ENCODE data around the gene FOLR3. TPM values are rescaled to one million over a fixed set of nuclear protein-coding genes. Genes with fewer than 3 reads are reported as not detected.

Gene FOLR3
- total RNA-seq, 1 donor from 2014 or later, result 29.0 TPM

- Histone ChIP-seq H3K4me3 (peak overlapping the region; percentile 98), H3K9me3 (no peaks in the 10 kb centered on the region), H3K27ac (peak overlapping the region; percentile 99), H3K27me3 (no peaks in the 10 kb centered on the region), H3K36me3 (peaks cover 20% of the 10 kb centered on the region), H3K4me1 (peaks cover 37% of the 10 kb centered on the region)
- ATAC-seq (no peak), DNase-seq (no peak)
- no peak for TF ChIP-seq CTCF (IDR thresholded peaks at IDR 0.05)
- intact Hi-C loops (cut with DNase I), result no loop called here
Observed at GRCh38 chr11:72102162-72102561, 33.4 kb upstream of the FOLR3 start.

- Histone ChIP-seq H3K27me3 (no peaks in the 10 kb centered on the region), H3K4me1 (peaks cover 37% of the 10 kb centered on the region), H3K36me3 (peaks cover 16% of the 10 kb centered on the region), H3K4me3 (peak overlapping the region; percentile 98), H3K27ac (peak overlapping the region; percentile 99), H3K9me3 (no peaks in the 10 kb centered on the region)
- TF ChIP-seq CTCF (IDR thresholded peaks at IDR 0.05), result no peak
- intact Hi-C loops (cut with DNase I), result no loop called here
- no peak for ATAC-seq
- DNase-seq, result no peak
Observed at GRCh38 chr11:72102631-72102945, 32.9 kb upstream of the FOLR3 start.

GRCh38 chr11:72102946-72103753 lies 32.4 kb upstream of the FOLR3 start, which contains the start of gene LAMTOR1:
Gene LAMTOR1 (minus strand): TSS chr11:72103297. CDS start chr11:72103224, 73 bp downstream.
- ATAC-seq (peak; percentile 98), DNase-seq (peak; percentile 100)
- peak; percentile 56 for TF ChIP-seq CTCF (IDR thresholded peaks at IDR 0.05)
- Histone ChIP-seq H3K4me1 (peaks cover 37% of the 10 kb centered on the region), H3K4me3 (peak within 1 kb of the TSS; percentile 98), H3K9me3 (no peaks in the 10 kb centered on the region), H3K27me3 (no peaks in the 10 kb centered on the region), H3K27ac (peak within 1 kb of the TSS; percentile 99), H3K36me3 (peaks cover 10% of the 10 kb centered on the region)
- intact Hi-C loops (cut with DNase I), result no loop called here

GRCh38 chr11:72103754-72104167 lies 31.8 kb upstream of the FOLR3 start:
- Histone ChIP-seq H3K4me3 (peak overlapping the region; percentile 98), H3K36me3 (peaks cover 4% of the 10 kb centered on the region), H3K4me1 (peaks cover 37% of the 10 kb centered on the region), H3K9me3 (no peaks in the 10 kb centered on the region), H3K27me3 (no peaks in the 10 kb centered on the region), H3K27ac (peak overlapping the region; percentile 99)
- DNase-seq, result no peak
- no peak for TF ChIP-seq CTCF (IDR thresholded peaks at IDR 0.05)
- no peak for ATAC-seq
- intact Hi-C loops (cut with DNase I), result no loop called here

- peaks cover 24% of the 10 kb centered on the region for H3K4me1 ChIP-seq
- no peak for DNase-seq
Observed at GRCh38 chr11:72105888-72106287, 29.6 kb upstream of the FOLR3 start, which contains the start of gene TOMT. Gene TOMT (plus strand): TSS chr11:72105924. CDS start chr11:72105952, 28 bp downstream.

More at GRCh38 chr11:72105888-72106287, 29.6 kb upstream of the FOLR3 start, which contains the start of gene TOMT:
- TF ChIP-seq CTCF (IDR thresholded peaks at IDR 0.05), result no peak
- Histone ChIP-seq H3K9me3 (no peaks in the 10 kb centered on the region), H3K27me3 (no peaks in the 10 kb centered on the region), H3K4me3 (no peak within 1 kb of the TSS), H3K36me3 (no peaks in the 10 kb centered on the region), H3K27ac (no peak within 1 kb of the TSS)
- no peak for ATAC-seq
- intact Hi-C loops (cut with DNase I), result no loop called here
